HCT116 (cell line): Measurements from ENCODE around the gene SPA17.

Experiments used
- CEBPB ChIP-seq: IDR thresholded peaks from 2 replicates; pipeline ENCODE4 v1.6.1; 2012; ENCODE audit warnings: low read depth
- EGR1 ChIP-seq: IDR thresholded peaks from 2 replicates; pipeline ENCODE4 v1.6.1; 2012; ENCODE audit warnings: low read depth
- EZH2 ChIP-seq: fragments of 200-600 bp; sonication (generic); IDR thresholded peaks from 2 replicates; pipeline ENCODE4 v1.6.1; 2017; ENCODE audit warnings: antibody characterized with exemption, mixed run types
- EZH2phosphoT487 ChIP-seq: fragments of 200-600 bp; IDR thresholded peaks from 2 replicates; pipeline ENCODE4 v1.6.1; 2018; ENCODE audit warnings: antibody characterized with exemption, borderline replicate concordance
- POLR2A ChIP-seq: IDR thresholded peaks from 2 replicates; pipeline ENCODE4 v1.7.0; 2011; ENCODE audit warnings: borderline replicate concordance; ENCODE audit not compliant: insufficient read depth, insufficient read length; ENCODE audit errors: extremely low read depth
- POLR2AphosphoS5 ChIP-seq: IDR thresholded peaks from 2 replicates; pipeline ENCODE4 v1.6.1; 2011; ENCODE audit warnings: mild to moderate bottlenecking, low read depth, low read length, moderate library complexity
- YY1 ChIP-seq: IDR thresholded peaks from 2 replicates; pipeline ENCODE4 v1.6.1; 2011; ENCODE audit warnings: low read length, low read depth, moderate library complexity, mild to moderate bottlenecking; ENCODE audit not compliant: insufficient replicate concordance; ENCODE audit errors: extremely low read depth
- ZNF274 ChIP-seq: fragments of 200-500 bp; sonication (Bioruptor generic); IDR thresholded peaks from 2 replicates; pipeline ENCODE4 v1.6.1; 2014; ENCODE audit warnings: mild to moderate bottlenecking, low read depth, low read length, inconsistent platforms
- TF ChIP-seq, protein P1 (sequence below), 3 experiments: fragments of 200-600 bp in 1 of 3; sonication (generic) in 1 of 3; IDR thresholded peaks in 2 of 3; conservative IDR thresholded peaks in 1 of 3; 2 replicates each; pipeline ENCODE4 v1.5.1; 2012 to 2017; ENCODE audit warnings: low read depth in 2 of 3, low read length in 2 of 3, antibody characterized with exemption in 1 of 3, borderline replicate concordance in 1 of 3, control low read depth in 1 of 3, mild to moderate bottlenecking in 1 of 3, mixed read lengths in 1 of 3, mixed run types in 1 of 3, moderate library complexity in 1 of 3; ENCODE audit not compliant: insufficient read depth in 1 of 3

GRCh38 chr11:124672536-124673215 is 1.0 kb upstream of the SPA17 start:
- TF ChIP-seq POLR2A = no peak
- TF ChIP-seq CEBPB = no peak
- TF ChIP-seq ZNF274 = no peak
- TF ChIP-seq YY1 = no peak
- TF ChIP-seq, protein P1, sequence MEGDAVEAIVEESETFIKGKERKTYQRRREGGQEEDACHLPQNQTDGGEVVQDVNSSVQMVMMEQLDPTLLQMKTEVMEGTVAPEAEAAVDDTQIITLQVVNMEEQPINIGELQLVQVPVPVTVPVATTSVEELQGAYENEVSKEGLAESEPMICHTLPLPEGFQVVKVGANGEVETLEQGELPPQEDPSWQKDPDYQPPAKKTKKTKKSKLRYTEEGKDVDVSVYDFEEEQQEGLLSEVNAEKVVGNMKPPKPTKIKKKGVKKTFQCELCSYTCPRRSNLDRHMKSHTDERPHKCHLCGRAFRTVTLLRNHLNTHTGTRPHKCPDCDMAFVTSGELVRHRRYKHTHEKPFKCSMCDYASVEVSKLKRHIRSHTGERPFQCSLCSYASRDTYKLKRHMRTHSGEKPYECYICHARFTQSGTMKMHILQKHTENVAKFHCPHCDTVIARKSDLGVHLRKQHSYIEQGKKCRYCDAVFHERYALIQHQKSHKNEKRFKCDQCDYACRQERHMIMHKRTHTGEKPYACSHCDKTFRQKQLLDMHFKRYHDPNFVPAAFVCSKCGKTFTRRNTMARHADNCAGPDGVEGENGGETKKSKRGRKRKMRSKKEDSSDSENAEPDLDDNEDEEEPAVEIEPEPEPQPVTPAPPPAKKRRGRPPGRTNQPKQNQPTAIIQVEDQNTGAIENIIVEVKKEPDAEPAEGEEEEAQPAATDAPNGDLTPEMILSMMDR (IDR thresholded peaks at IDR 0.05 in 2 of 3, conservative IDR thresholded peaks at IDR 0.05 in 1 of 3; ENCODE audit: borderline replicate concordance in 1 of 3, insufficient read depth in 1 of 3, low read depth in 2 of 3, low read length in 2 of 3) = no peak
- no peak for TF ChIP-seq EZH2
- TF ChIP-seq POLR2AphosphoS5 = no peak
- TF ChIP-seq EGR1 = no peak
- TF ChIP-seq EZH2phosphoT487 = no peak
